Measurements from ENCODE around the gene CLDN5. TPM values are rescaled to one million over a fixed set of nuclear protein-coding genes. Genes with fewer than 3 reads are reported as not detected.

CLDN5 gene
- polyA plus RNA-seq, 1 donor from 2014 or later, result 0.66 TPM

DNA sequence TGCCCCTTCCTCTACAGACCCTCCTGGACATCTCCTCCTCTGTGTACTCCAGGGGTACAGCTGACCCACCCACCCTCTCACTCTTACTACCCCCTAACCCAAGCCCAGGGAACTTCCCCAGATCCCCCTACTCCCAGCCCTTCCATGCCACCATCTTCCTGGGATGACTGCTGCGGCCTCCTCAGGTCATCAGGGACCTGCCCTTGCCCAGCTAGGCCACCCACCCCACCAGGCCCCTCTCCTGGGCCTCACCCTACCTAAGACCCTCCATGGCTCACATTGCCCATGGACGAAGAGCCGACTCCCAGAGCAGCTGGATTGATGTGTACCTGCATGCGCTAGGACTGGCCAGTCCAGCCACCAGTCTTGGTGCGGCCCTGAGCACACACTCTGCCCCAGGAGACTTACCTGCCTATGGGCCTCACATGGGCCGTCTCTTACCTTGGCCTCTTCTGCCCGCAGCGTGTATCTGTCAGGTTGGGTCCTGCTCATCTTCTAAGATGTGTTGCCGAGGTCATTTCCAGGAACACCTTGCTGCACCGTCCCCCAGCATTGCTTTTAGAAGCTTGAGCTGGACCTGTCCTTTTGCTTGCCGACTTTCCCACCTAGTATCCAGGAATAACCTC is 2.0 kb upstream of the CLDN5 start:
- H3K4me2 ChIP-seq (ENCODE audit: low read length), result no peak overlapping the region
- H3K27me3 ChIP-seq (ENCODE audit: insufficient read depth, low read depth, low read length), result peaks cover 45% of the 10 kb centered on the region
- H4K20me1 ChIP-seq (ENCODE audit: insufficient read depth), result no peaks in the 10 kb centered on the region

DNA sequence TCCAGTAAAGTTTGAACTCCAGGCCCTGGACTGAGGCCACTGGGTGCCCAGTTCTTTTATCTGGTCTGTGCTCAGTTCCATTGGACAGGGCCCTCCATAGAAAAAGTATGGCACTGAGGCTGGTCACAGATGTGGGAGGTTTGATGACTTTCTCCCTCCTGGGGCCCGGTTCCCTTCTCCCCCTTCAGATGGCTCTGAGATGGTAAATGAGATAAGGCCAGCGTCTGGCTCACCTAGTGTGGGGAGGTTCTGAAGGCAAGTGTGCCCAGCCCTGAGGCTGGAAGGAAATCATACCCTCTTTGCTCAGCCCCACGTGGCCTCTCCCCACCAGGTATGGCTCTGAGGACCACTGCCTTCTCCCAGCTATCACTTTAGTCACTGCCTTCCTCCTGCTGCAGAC is 1.5 kb upstream of the CLDN5 start:
- H3K36me3 ChIP-seq (ENCODE audit: insufficient read depth, low read length), result no peaks in the 10 kb centered on the region
- no peaks in the 10 kb centered on the region for H3K9me2 ChIP-seq (ENCODE audit: insufficient read depth, low read length)
- no peaks in the 10 kb centered on the region for H3F3A ChIP-seq (ENCODE audit: insufficient read depth, low read length, poor library complexity, severe bottlenecking)
- H4K20me1 ChIP-seq (ENCODE audit: insufficient read depth), result no peaks in the 10 kb centered on the region
- no peaks in the 10 kb centered on the region for H3K9me3 ChIP-seq (ENCODE audit: low read length)
- H3K27ac ChIP-seq (ENCODE audit: low read length), result no peak overlapping the region
- H3K4me3 ChIP-seq (ENCODE audit: low read length), result no peak overlapping the region
- no peak overlapping the region for H3K9ac ChIP-seq (ENCODE audit: low read length)
- TF ChIP-seq RAD21 (conservative IDR thresholded peaks at IDR 0.05) (no peak), TAF1 (IDR thresholded peaks at IDR 0.05; ENCODE audit: low read depth) (no peak), SMC3 (conservative IDR thresholded peaks at IDR 0.05; ENCODE audit: poor library complexity) (no peak), POLR2AphosphoS5 (IDR thresholded peaks at IDR 0.05) (no peak), MXI1 (conservative IDR thresholded peaks at IDR 0.05; ENCODE audit: poor library complexity, severe bottlenecking) (no peak), EZH2 (IDR thresholded peaks at IDR 0.05; ENCODE audit: borderline replicate concordance, insufficient read depth, low read length, poor library complexity, severe bottlenecking) (no peak), EP300 (conservative IDR thresholded peaks at IDR 0.05; ENCODE audit: poor library complexity, severe bottlenecking) (no peak)
- TF ChIP-seq, protein P1, sequence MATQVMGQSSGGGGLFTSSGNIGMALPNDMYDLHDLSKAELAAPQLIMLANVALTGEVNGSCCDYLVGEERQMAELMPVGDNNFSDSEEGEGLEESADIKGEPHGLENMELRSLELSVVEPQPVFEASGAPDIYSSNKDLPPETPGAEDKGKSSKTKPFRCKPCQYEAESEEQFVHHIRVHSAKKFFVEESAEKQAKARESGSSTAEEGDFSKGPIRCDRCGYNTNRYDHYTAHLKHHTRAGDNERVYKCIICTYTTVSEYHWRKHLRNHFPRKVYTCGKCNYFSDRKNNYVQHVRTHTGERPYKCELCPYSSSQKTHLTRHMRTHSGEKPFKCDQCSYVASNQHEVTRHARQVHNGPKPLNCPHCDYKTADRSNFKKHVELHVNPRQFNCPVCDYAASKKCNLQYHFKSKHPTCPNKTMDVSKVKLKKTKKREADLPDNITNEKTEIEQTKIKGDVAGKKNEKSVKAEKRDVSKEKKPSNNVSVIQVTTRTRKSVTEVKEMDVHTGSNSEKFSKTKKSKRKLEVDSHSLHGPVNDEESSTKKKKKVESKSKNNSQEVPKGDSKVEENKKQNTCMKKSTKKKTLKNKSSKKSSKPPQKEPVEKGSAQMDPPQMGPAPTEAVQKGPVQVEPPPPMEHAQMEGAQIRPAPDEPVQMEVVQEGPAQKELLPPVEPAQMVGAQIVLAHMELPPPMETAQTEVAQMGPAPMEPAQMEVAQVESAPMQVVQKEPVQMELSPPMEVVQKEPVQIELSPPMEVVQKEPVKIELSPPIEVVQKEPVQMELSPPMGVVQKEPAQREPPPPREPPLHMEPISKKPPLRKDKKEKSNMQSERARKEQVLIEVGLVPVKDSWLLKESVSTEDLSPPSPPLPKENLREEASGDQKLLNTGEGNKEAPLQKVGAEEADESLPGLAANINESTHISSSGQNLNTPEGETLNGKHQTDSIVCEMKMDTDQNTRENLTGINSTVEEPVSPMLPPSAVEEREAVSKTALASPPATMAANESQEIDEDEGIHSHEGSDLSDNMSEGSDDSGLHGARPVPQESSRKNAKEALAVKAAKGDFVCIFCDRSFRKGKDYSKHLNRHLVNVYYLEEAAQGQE (IDR thresholded peaks at IDR 0.05; ENCODE audit: borderline replicate concordance), result no peak
- TF ChIP-seq, protein P2, sequence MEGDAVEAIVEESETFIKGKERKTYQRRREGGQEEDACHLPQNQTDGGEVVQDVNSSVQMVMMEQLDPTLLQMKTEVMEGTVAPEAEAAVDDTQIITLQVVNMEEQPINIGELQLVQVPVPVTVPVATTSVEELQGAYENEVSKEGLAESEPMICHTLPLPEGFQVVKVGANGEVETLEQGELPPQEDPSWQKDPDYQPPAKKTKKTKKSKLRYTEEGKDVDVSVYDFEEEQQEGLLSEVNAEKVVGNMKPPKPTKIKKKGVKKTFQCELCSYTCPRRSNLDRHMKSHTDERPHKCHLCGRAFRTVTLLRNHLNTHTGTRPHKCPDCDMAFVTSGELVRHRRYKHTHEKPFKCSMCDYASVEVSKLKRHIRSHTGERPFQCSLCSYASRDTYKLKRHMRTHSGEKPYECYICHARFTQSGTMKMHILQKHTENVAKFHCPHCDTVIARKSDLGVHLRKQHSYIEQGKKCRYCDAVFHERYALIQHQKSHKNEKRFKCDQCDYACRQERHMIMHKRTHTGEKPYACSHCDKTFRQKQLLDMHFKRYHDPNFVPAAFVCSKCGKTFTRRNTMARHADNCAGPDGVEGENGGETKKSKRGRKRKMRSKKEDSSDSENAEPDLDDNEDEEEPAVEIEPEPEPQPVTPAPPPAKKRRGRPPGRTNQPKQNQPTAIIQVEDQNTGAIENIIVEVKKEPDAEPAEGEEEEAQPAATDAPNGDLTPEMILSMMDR (IDR thresholded peaks at IDR 0.05; ENCODE audit: poor library complexity, severe bottlenecking), result no peak
- H3K4me2 ChIP-seq (ENCODE audit: low read length), result no peak overlapping the region
- H2AFZ ChIP-seq (ENCODE audit: low read depth, low read length), result no peak overlapping the region
- H3K27me3 ChIP-seq (ENCODE audit: insufficient read depth, low read depth, low read length), result peaks cover 45% of the 10 kb centered on the region
- H3K79me2 ChIP-seq (replicated peaks; ENCODE audit: insufficient read depth, low read length), result no peaks in the 10 kb centered on the region

More for the DNA sequence above, 2.0 kb upstream of the CLDN5 start:
- no peaks in the 10 kb centered on the region for H3K9me2 ChIP-seq (ENCODE audit: insufficient read depth, low read length)
- H3K36me3 ChIP-seq (ENCODE audit: insufficient read depth, low read length), result no peaks in the 10 kb centered on the region
- no peak overlapping the region for H3K4me3 ChIP-seq (ENCODE audit: low read length)
- no peak overlapping the region for H3K27ac ChIP-seq (ENCODE audit: low read length)
- no peak overlapping the region for H3K9ac ChIP-seq (ENCODE audit: low read length)
- H2AFZ ChIP-seq (ENCODE audit: low read depth, low read length), result no peak overlapping the region
- TF ChIP-seq RAD21 (conservative IDR thresholded peaks at IDR 0.05) (no peak), MXI1 (conservative IDR thresholded peaks at IDR 0.05; ENCODE audit: poor library complexity, severe bottlenecking) (no peak), EZH2 (IDR thresholded peaks at IDR 0.05; ENCODE audit: borderline replicate concordance, insufficient read depth, low read length, poor library complexity, severe bottlenecking) (no peak), EP300 (conservative IDR thresholded peaks at IDR 0.05; ENCODE audit: poor library complexity, severe bottlenecking) (no peak), SMC3 (conservative IDR thresholded peaks at IDR 0.05; ENCODE audit: poor library complexity) (no peak), POLR2AphosphoS5 (IDR thresholded peaks at IDR 0.05) (no peak), TAF1 (IDR thresholded peaks at IDR 0.05; ENCODE audit: low read depth) (no peak)
- TF ChIP-seq, protein P2 (IDR thresholded peaks at IDR 0.05; ENCODE audit: poor library complexity, severe bottlenecking), result no peak
- TF ChIP-seq, protein P1 (IDR thresholded peaks at IDR 0.05; ENCODE audit: borderline replicate concordance), result no peak
- no peaks in the 10 kb centered on the region for H3F3A ChIP-seq (ENCODE audit: insufficient read depth, low read length, poor library complexity, severe bottlenecking)
- H3K9me3 ChIP-seq (ENCODE audit: low read length), result no peaks in the 10 kb centered on the region
- no peaks in the 10 kb centered on the region for H3K79me2 ChIP-seq (replicated peaks; ENCODE audit: insufficient read depth, low read length)
